Stimulated activated effector memory CD8-positive, alpha-beta T cell treated with anti-CD3 and anti-CD28 coated beads, Interleukin-12 subunit alpha, Interleukin-12 subunit beta, amount 100 ng/mL, for 72 hours (primary cell): ENCODE results near the gene GMDS.

Experiments used
- ATAC-seq: fragments of 150-1000 bp; cut with Tn5 transposase; 2 replicates; pipeline ENCODE4 v1.10.0; 2021
- DNase-seq, 2 donors: peaks; one replicate each; pipeline ENCODE4 v3.0.0; 2021 to 2022; ENCODE audit warnings: low spot score in 2 of 2
- H3K27ac Mint-ChIP-seq: one replicate; pipeline ENCODE4 v1.8.0; 2022; ENCODE audit warnings: mild to moderate bottlenecking, mixed read lengths
- H3K36me3 Mint-ChIP-seq: one replicate; pipeline ENCODE4 v1.8.0; 2022; ENCODE audit warnings: mild to moderate bottlenecking, mixed read lengths
- H3K4me1 Mint-ChIP-seq: one replicate; pipeline ENCODE4 v1.8.0; 2022; ENCODE audit warnings: mixed read lengths
- H3K4me3 Mint-ChIP-seq: one replicate; pipeline ENCODE4 v1.8.0; 2022; ENCODE audit warnings: mild to moderate bottlenecking, mixed read lengths
- H3K9me3 Mint-ChIP-seq: one replicate; pipeline ENCODE4 v1.8.0; 2022; ENCODE audit warnings: mixed read lengths

Gene GMDS

GRCh38 chr6:2225422-2226392 is 19.7 kb downstream of the GMDS start:
- Mint-ChIP-seq H3K4me3 (no peak overlapping the region), H3K9me3 (no peaks in the 10 kb centered on the region), H3K36me3 (no peaks in the 10 kb centered on the region), H3K4me1 (peaks cover 27% of the 10 kb centered on the region), H3K27ac (peak overlapping the region; percentile 20)
- ATAC-seq, result no peak
- DNase-seq, result no peak

GRCh38 chr6:2224847-2225382 is 20.5 kb downstream of the GMDS start:
- Mint-ChIP-seq H3K4me3 (no peak overlapping the region), H3K36me3 (no peaks in the 10 kb centered on the region)

GRCh38 chr6:2222275-2222842 is 23.0 kb downstream of the GMDS start:
- peaks cover 21% of the 10 kb centered on the region for H3K4me1 Mint-ChIP-seq
- H3K36me3 Mint-ChIP-seq, result no peaks in the 10 kb centered on the region
- DNase-seq, result no peak
- ATAC-seq, result no peak
- no peaks in the 10 kb centered on the region for H3K9me3 Mint-ChIP-seq
- peak overlapping the region; percentile 75 for H3K4me3 Mint-ChIP-seq
- H3K27ac Mint-ChIP-seq, result peak overlapping the region; percentile 92

More at GRCh38 chr6:2224847-2225382, 20.5 kb downstream of the GMDS start:
- H3K4me1 Mint-ChIP-seq, result peaks cover 24% of the 10 kb centered on the region
- DNase-seq, result no peak
- ATAC-seq, result no peak
- no peaks in the 10 kb centered on the region for H3K9me3 Mint-ChIP-seq
- H3K27ac Mint-ChIP-seq, result peak overlapping the region; percentile 20

- H3K4me3 Mint-ChIP-seq, result peak overlapping the region; percentile 75
- H3K27ac Mint-ChIP-seq, result peak overlapping the region; percentile 92
- no peaks in the 10 kb centered on the region for H3K36me3 Mint-ChIP-seq
- ATAC-seq, result no peak
- H3K9me3 Mint-ChIP-seq, result no peaks in the 10 kb centered on the region
- DNase-seq, result no peak
- H3K4me1 Mint-ChIP-seq, result peaks cover 23% of the 10 kb centered on the region
These were observed 23.6 kb downstream of the GMDS start for GRCh38 chr6:2221726-2222274.

- no peaks in the 10 kb centered on the region for H3K9me3 Mint-ChIP-seq
- H3K4me3 Mint-ChIP-seq, result no peak overlapping the region
- no peak for ATAC-seq
- H3K36me3 Mint-ChIP-seq, result no peaks in the 10 kb centered on the region
- H3K27ac Mint-ChIP-seq, result no peak overlapping the region
- no peak for DNase-seq
- H3K4me1 Mint-ChIP-seq, result peaks cover 30% of the 10 kb centered on the region
These were observed 25.3 kb downstream of the GMDS start for GRCh38 chr6:2220154-2220553.

GRCh38 chr6:2218866-2219265 is 26.5 kb downstream of the GMDS start:
- peaks cover 35% of the 10 kb centered on the region for H3K4me1 Mint-ChIP-seq
- no peaks in the 10 kb centered on the region for H3K9me3 Mint-ChIP-seq
- no peak overlapping the region for H3K4me3 Mint-ChIP-seq

GRCh38 chr6:2216794-2217383 is 28.5 kb downstream of the GMDS start:
- Mint-ChIP-seq H3K4me3 (no peak overlapping the region), H3K27ac (no peak overlapping the region), H3K36me3 (no peaks in the 10 kb centered on the region), H3K9me3 (no peaks in the 10 kb centered on the region), H3K4me1 (peaks cover 20% of the 10 kb centered on the region)
- no peak for DNase-seq
- no peak for ATAC-seq

More at GRCh38 chr6:2218866-2219265, 26.5 kb downstream of the GMDS start:
- Mint-ChIP-seq H3K27ac (no peak overlapping the region), H3K36me3 (no peaks in the 10 kb centered on the region)
- ATAC-seq (no peak), DNase-seq (no peak)

- no peaks in the 10 kb centered on the region for H3K36me3 Mint-ChIP-seq
- peaks cover 14% of the 10 kb centered on the region for H3K4me1 Mint-ChIP-seq
- ATAC-seq (no peak), DNase-seq (no peak)
- no peak overlapping the region for H3K4me3 Mint-ChIP-seq
- no peaks in the 10 kb centered on the region for H3K9me3 Mint-ChIP-seq
- H3K27ac Mint-ChIP-seq, result no peak overlapping the region
These were observed 30.1 kb downstream of the GMDS start for GRCh38 chr6:2215342-2215741.

- no peak overlapping the region for H3K4me3 Mint-ChIP-seq
- H3K27ac Mint-ChIP-seq, result no peak overlapping the region
- H3K9me3 Mint-ChIP-seq, result no peaks in the 10 kb centered on the region
- H3K4me1 Mint-ChIP-seq, result peaks cover 14% of the 10 kb centered on the region
- ATAC-seq (no peak), DNase-seq (no peak)
- H3K36me3 Mint-ChIP-seq, result no peaks in the 10 kb centered on the region
These were observed 32.3 kb downstream of the GMDS start for GRCh38 chr6:2213086-2213485.

- no peaks in the 10 kb centered on the region for H3K36me3 Mint-ChIP-seq
- H3K4me3 Mint-ChIP-seq, result no peak overlapping the region
- H3K27ac Mint-ChIP-seq, result no peak overlapping the region
- ATAC-seq (peak; percentile 73), DNase-seq (peak in 1 of 2 donors; percentile 25)
- no peaks in the 10 kb centered on the region for H3K9me3 Mint-ChIP-seq
- no peaks in the 10 kb centered on the region for H3K4me1 Mint-ChIP-seq
These were observed 36.1 kb downstream of the GMDS start for GRCh38 chr6:2209226-2209809.

- H3K36me3 Mint-ChIP-seq, result no peaks in the 10 kb centered on the region
- no peak overlapping the region for H3K27ac Mint-ChIP-seq
- H3K9me3 Mint-ChIP-seq, result no peaks in the 10 kb centered on the region
- H3K4me3 Mint-ChIP-seq, result no peak overlapping the region
- H3K4me1 Mint-ChIP-seq, result no peaks in the 10 kb centered on the region
- ATAC-seq (no peak), DNase-seq (no peak)
These were observed 36.9 kb downstream of the GMDS start for GRCh38 chr6:2208468-2208867.

- Mint-ChIP-seq H3K9me3 (no peaks in the 10 kb centered on the region), H3K27ac (no peak overlapping the region), H3K36me3 (no peaks in the 10 kb centered on the region), H3K4me1 (no peaks in the 10 kb centered on the region), H3K4me3 (no peak overlapping the region)
- ATAC-seq, result no peak
- DNase-seq, result no peak
These were observed 40.0 kb downstream of the GMDS start for GRCh38 chr6:2205396-2205795.

- Mint-ChIP-seq H3K4me1 (no peaks in the 10 kb centered on the region), H3K27ac (no peak overlapping the region), H3K4me3 (no peak overlapping the region), H3K36me3 (no peaks in the 10 kb centered on the region), H3K9me3 (no peaks in the 10 kb centered on the region)
- DNase-seq, result no peak
- no peak for ATAC-seq
These were observed 41.1 kb downstream of the GMDS start for GRCh38 chr6:2204272-2204671.

GRCh38 chr6:2203264-2203663 is 42.1 kb downstream of the GMDS start:
- no peaks in the 10 kb centered on the region for H3K36me3 Mint-ChIP-seq
- no peaks in the 10 kb centered on the region for H3K9me3 Mint-ChIP-seq
- ATAC-seq, result no peak
- DNase-seq, result no peak
- H3K4me1 Mint-ChIP-seq, result no peaks in the 10 kb centered on the region
- H3K27ac Mint-ChIP-seq, result no peak overlapping the region
- no peak overlapping the region for H3K4me3 Mint-ChIP-seq

- no peak for DNase-seq
- H3K9me3 Mint-ChIP-seq, result no peaks in the 10 kb centered on the region
- no peaks in the 10 kb centered on the region for H3K36me3 Mint-ChIP-seq
- H3K27ac Mint-ChIP-seq, result no peak overlapping the region
- no peak overlapping the region for H3K4me3 Mint-ChIP-seq
- no peak for ATAC-seq
- H3K4me1 Mint-ChIP-seq, result no peaks in the 10 kb centered on the region
These were observed 47.4 kb downstream of the GMDS start for GRCh38 chr6:2197984-2198383.
